GM06990 (cell line): ENCODE results near the gene ANKRD13B.
A peak's percentile ranks its signal among the peaks of the same experiment; 100 is the strongest.

Source experiments
- DNase-seq: peaks from one replicate; pipeline ENCODE4 v3.0.0-alpha.2; 2011; ENCODE audit not compliant: insufficient read length; ENCODE audit errors: extremely low read depth
- H3K27me3 ChIP-seq: replicated peaks from 2 replicates; pipeline ENCODE4 v1.6.0; 2011; ENCODE audit warnings: low read length; ENCODE audit not compliant: control insufficient read depth, insufficient read depth
- H3K36me3 ChIP-seq: 2 replicates; pipeline ENCODE4 v1.5.1; 2011; ENCODE audit warnings: low read length; ENCODE audit not compliant: control insufficient read depth, insufficient read depth
- H3K4me3 ChIP-seq: replicated peaks from 2 replicates; pipeline ENCODE4 v1.5.1; 2011; ENCODE audit warnings: low read depth, mild to moderate bottlenecking, control low read depth, low read length
- TF ChIP-seq, protein P1 (sequence below): IDR thresholded peaks from 2 replicates; pipeline ENCODE4 v1.5.1; 2011; ENCODE audit warnings: low read length, control low read depth, mild to moderate bottlenecking, inconsistent platforms; ENCODE audit not compliant: insufficient read depth, poor library complexity, severe bottlenecking

ANKRD13B gene

DNA sequence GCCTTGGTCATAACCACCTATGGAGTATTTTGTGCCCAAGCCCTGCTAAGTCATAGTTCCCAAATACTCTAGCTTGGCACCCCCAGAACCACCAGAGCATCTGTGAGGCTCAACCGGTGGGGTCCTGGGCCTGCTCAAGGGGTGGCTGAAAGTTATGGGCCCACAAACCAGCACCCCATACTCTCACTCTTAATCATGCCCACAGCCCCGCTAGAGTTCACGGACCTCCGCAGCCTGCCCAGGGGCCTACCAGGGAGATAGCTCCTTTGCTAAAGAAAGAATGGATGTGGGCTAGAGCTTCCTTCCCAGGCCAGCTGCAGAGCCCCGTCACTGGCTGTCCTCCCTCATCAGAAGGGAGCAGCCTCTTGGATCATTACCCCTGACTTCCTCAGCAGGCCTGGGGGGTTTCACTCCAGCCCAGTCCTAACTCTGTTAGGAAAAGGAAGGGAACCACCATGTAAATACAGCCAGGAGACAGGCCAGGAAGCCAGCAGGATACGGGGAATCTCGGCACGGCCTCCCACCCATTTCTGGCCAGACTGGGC is 4.8 kb upstream of the ANKRD13B start:
- Histone ChIP-seq H3K27me3 (no peaks in the 10 kb centered on the region), H3K36me3 (peaks cover 2% of the 10 kb centered on the region), H3K4me3 (peak overlapping the region; percentile 72)
- TF ChIP-seq, protein P1, sequence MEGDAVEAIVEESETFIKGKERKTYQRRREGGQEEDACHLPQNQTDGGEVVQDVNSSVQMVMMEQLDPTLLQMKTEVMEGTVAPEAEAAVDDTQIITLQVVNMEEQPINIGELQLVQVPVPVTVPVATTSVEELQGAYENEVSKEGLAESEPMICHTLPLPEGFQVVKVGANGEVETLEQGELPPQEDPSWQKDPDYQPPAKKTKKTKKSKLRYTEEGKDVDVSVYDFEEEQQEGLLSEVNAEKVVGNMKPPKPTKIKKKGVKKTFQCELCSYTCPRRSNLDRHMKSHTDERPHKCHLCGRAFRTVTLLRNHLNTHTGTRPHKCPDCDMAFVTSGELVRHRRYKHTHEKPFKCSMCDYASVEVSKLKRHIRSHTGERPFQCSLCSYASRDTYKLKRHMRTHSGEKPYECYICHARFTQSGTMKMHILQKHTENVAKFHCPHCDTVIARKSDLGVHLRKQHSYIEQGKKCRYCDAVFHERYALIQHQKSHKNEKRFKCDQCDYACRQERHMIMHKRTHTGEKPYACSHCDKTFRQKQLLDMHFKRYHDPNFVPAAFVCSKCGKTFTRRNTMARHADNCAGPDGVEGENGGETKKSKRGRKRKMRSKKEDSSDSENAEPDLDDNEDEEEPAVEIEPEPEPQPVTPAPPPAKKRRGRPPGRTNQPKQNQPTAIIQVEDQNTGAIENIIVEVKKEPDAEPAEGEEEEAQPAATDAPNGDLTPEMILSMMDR = no peak
- no peak for DNase-seq

DNA sequence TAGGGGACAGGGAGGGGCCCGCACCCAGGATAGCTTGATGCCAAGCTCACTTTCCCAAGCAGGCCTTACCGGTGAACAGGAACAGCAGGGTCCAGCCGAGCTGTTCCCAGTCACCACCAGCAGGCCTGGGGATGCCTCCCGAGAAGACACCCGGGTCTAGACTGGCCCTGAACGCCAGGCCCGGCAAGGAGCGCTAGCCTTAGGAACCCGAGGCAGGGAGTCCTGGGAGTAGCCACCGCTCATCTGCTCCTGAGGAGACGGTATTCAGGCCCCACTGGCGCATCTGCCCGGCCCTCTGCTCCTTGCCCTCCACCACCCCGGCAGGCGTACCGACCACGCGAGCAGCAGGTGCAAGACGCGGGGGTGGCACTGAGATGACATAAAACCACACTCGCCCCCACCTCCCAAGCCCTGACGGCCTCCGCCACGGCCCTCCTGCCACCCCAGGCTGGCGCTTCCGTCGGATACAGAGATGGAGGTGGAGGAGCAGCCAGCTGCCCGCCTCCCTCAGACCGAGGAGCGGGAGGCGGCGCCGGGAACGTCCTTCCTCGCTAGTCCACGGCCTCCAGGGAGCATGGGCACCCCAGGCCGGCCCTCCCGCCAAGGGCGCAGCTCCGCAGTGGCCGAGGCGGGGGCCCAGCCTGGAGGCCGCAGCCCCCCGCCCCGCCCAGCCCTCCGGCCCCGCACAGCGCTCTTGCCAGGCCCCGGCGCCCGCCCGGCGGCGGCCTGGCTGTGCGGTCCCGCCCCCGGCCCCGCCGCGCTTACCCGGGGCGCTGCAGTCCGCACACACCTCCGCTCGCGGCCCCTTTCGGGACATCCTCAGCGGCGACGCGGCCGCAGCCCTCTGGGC is 4.1 kb upstream of the ANKRD13B start:
- TF ChIP-seq, protein P1 = no peak
- peak; percentile 59 for DNase-seq
- H3K36me3 ChIP-seq = no peaks in the 10 kb centered on the region; the same call in 1 of the 2 replicates
- H3K27me3 ChIP-seq = no peaks in the 10 kb centered on the region
- H3K4me3 ChIP-seq = peak overlapping the region; percentile 72

DNA sequence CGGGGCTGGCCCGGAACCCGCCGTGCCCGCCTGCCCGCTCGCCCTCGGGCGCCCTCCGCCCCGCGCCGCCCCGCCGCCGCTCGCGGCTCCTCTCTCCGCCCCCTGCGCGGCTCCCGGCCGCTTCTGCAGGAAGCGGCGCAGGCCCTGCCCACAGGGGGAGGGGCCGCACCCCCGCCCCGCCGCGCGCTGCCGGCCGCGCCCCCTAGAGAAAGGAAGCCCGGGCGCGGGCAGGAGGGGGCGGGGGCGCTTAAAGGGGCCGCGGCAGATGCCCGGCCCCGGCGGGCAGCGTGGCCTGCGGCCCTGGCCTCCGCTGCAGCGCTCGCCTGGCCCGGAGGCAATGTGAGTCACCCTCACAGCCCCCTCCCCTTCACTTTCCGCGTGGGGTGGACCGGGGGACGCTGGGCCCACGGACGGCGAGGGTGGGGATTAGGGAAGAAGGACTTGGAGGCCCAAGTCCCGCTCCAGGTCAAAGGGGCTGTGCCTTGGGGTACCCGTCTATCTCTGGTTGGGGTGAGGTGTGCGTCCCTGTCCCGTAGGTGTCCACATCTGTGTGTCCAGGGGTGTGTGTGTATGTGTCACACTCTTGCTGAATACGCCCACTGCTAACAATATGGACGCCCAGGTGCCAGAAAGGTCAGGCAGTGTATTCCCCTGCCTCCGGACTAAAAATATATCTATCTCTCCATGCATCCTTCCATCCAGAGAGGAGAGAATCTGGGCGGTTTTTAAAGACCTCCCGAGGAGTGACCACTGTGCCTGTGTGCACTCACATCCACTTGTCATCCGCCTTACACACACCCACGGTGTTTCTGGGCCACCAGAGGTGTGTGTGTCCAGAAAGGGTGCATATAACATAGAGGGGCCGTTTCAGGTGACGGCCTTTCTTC is 3.2 kb upstream of the ANKRD13B start, which contains the start of gene GIT1:
TSS of gene GIT1 (minus strand) at position 125 of the 887 bp plus-strand sequence. CDS start 270 bp downstream, outside the sequence.
- H3K27me3 ChIP-seq = no peaks in the 10 kb centered on the region
- TF ChIP-seq, protein P1 = no peak
- peak; percentile 90 for DNase-seq
- H3K36me3 ChIP-seq = no peaks in the 10 kb centered on the region; the same call in 1 of the 2 replicates
- peak within 1 kb of the TSS; percentile 72 for H3K4me3 ChIP-seq

DNA sequence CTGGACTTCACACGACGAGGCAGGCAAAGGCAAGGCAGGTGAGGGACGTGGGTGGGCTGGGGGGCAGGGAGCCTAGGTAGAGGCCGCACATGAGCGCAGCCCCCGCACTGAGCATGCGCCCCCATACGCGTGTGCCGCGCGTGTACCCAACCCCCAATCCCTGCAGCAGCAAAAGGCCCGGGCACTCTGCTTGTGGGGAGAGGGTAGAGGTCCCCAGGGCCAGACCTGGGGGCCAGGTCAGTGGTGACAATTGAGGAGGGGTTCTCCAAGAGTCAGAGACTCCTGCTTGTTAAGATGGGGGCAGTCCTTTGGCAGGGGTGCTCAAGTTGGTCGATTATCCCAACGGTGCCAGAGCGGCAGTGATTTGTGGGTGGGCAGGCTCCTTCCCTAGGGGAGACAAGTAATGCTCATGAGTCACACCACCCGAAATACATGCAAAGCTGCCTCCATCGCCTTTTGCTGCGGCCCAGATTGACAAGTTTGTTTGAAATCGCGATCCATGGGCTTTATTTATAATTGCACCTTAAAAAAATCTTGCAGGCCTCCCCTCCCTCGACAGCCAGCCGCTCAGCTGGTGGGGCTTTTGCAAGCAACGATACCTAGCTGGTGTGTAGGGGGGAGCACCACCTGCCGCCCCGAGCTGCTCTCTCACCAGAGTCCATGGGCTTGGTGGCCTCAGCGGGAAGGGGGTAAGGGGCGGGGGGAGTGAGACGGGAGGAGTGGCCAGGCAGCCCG is 2.4 kb upstream of the ANKRD13B start:
- TF ChIP-seq, protein P1 = no peak
- Histone ChIP-seq H3K4me3 (peak overlapping the region; percentile 70), H3K27me3 (no peaks in the 10 kb centered on the region), H3K36me3 (no peaks in the 10 kb centered on the region)
- DNase-seq = peak; percentile 72

DNA sequence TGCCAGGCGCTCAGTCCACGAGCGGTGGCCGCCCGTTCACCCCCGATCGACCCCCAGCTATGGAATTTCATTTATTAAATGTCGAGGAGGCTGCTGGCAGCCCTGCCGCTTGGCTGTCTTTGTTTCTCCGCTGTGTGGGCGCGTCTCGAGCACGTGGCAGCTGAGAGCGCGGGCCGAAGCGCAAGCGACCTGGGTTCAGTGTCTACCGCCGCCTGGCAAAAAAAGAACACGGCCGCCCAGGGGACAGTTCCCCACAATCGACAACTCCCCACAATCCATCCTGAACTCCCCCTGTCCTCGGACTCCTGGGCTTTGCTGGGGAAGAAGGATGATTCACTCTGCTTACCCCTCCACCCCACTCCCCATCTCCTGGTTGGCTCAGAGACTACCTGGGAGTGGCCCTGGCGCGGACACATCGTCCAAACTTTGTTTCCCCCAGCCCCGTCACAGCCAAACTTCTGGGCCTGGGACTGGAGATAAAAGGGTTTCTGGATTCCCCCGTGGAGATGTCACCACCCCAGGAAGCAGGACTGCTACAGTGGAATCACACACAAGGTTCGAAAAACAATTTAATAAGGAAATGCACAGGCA is 1.7 kb upstream of the ANKRD13B start:
- Histone ChIP-seq H3K27me3 (no peaks in the 10 kb centered on the region), H3K4me3 (peak overlapping the region; percentile 16), H3K36me3 (no peaks in the 10 kb centered on the region)
- peak; percentile 67 for DNase-seq
- TF ChIP-seq, protein P1 = no peak
